HG02610 (cell line): ENCODE data around the gene EBP.
A peak's percentile ranks its signal among the peaks of the same experiment; 100 is the strongest.

ENCODE experiments used
- ATAC-seq: cut with Tn5 transposase; IDR thresholded peaks from one replicate; pipeline ENCODE4 v1.9.1; 2021; ENCODE audit warnings: mild to moderate bottlenecking, moderate library complexity; ENCODE audit not compliant: unreplicated experiment

Gene EBP

GRCh38 chrX:48574270-48575266, 53.0 kb downstream of the EBP start, which contains the start of gene RBM3:
TSS of gene RBM3 (plus strand) at chrX:48574484. CDS start at chrX:48575181, 697 bp downstream.
- peak; percentile 81 for ATAC-seq

- ATAC-seq: no peak
Measured at GRCh38 chrX:48575642-48576041, 54.0 kb downstream of the EBP start.

- no peak for ATAC-seq
Measured at GRCh38 chrX:48576108-48576507, 54.5 kb downstream of the EBP start.
